BJ (cell line): ENCODE results near the gene TUSC2. TPM values are rescaled to one million over a fixed set of nuclear protein-coding genes. Genes with fewer than 3 reads are reported as not detected.

ENCODE experiments used
- CTCF ChIA-PET: fragments of 350-600 bp; formaldehyde crosslinking; extraction: SDS; loops from one replicate; lab custom pipeline; 2021; ENCODE audit warnings: antibody characterized with exemption, inconsistent platforms; lab: Yijun Ruan, JAX
- POLR2A ChIA-PET: fragments of 300-600 bp; sonication (Branson Sonifier 250); formaldehyde crosslinking; extraction: SDS; loops from one replicate; lab custom pipeline; 2021; ENCODE audit warnings: antibody characterized with exemption; lab: Charles Lee
- DNase-seq: peaks from one replicate; pipeline ENCODE4 v3.0.0-alpha.2; 2011; ENCODE audit warnings: low read depth
- H3K27me3 ChIP-seq: 2 replicates; pipeline ENCODE4 v1.6.0; 2011; ENCODE audit warnings: low read length; ENCODE audit not compliant: control insufficient read depth, insufficient read depth
- H3K36me3 ChIP-seq: 2 replicates; pipeline ENCODE4 v1.5.1; 2011; ENCODE audit warnings: low read length; ENCODE audit not compliant: control insufficient read depth, insufficient read depth
- H3K4me3 ChIP-seq: 2 replicates; pipeline ENCODE4 v1.5.1; 2011; ENCODE audit warnings: low read depth, mild to moderate bottlenecking, control low read depth, low read length
- polyA plus RNA-seq: library from polyadenylated mRNA; depleted of rRNA; stranded (reverse); fragments of >200 nt; gene quantifications from 2 replicates; pipeline ENCODE4 v1.2.3, GENCODE V29; 2011
- TF ChIP-seq, protein P1 (sequence below): IDR thresholded peaks from 2 replicates; pipeline ENCODE4 v1.5.1; 2011; ENCODE audit warnings: low read depth, mild to moderate bottlenecking, control low read depth, inconsistent platforms, low read length, moderate library complexity; ENCODE audit not compliant: insufficient read depth

Gene TUSC2
- polyA plus RNA-seq, 1 experiment: 38.9 TPM

DNA sequence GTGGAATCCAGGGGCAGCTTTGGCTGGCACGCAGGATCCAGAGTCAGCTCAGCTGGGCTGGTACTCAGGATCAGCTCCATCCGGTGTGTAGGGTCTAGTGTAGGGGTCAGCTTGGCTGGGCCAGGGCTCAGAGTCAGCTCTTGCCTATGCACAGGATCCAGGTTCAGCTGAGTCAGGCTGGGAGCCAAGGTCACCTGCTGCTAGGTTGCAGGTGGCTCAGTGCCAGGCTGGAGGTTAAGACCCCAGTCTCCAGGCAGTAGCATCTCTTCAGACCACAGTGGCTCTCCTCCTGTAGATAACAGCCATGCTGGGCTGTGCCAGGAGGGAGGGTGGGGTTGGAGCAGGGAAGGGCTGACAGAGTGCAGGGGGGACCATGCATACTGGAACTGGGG, 30.6 kb downstream of the TUSC2 start:
- H3K4me3 ChIP-seq: no peak overlapping the region
- ChIA-PET CTCF (interaction anchor here (2.4 kb wide), 1 partner anchor 26 kb away, joined by 20 read pairs; the partner anchor contains the start of gene HYAL2), POLR2A (no interaction called here)
- H3K27me3 ChIP-seq: no peaks in the 10 kb centered on the region
- TF ChIP-seq, protein P1, sequence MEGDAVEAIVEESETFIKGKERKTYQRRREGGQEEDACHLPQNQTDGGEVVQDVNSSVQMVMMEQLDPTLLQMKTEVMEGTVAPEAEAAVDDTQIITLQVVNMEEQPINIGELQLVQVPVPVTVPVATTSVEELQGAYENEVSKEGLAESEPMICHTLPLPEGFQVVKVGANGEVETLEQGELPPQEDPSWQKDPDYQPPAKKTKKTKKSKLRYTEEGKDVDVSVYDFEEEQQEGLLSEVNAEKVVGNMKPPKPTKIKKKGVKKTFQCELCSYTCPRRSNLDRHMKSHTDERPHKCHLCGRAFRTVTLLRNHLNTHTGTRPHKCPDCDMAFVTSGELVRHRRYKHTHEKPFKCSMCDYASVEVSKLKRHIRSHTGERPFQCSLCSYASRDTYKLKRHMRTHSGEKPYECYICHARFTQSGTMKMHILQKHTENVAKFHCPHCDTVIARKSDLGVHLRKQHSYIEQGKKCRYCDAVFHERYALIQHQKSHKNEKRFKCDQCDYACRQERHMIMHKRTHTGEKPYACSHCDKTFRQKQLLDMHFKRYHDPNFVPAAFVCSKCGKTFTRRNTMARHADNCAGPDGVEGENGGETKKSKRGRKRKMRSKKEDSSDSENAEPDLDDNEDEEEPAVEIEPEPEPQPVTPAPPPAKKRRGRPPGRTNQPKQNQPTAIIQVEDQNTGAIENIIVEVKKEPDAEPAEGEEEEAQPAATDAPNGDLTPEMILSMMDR: no peak
- H3K36me3 ChIP-seq: no peaks in the 10 kb centered on the region; the same call in 1 of the 2 replicates
- DNase-seq: no peak

DNA sequence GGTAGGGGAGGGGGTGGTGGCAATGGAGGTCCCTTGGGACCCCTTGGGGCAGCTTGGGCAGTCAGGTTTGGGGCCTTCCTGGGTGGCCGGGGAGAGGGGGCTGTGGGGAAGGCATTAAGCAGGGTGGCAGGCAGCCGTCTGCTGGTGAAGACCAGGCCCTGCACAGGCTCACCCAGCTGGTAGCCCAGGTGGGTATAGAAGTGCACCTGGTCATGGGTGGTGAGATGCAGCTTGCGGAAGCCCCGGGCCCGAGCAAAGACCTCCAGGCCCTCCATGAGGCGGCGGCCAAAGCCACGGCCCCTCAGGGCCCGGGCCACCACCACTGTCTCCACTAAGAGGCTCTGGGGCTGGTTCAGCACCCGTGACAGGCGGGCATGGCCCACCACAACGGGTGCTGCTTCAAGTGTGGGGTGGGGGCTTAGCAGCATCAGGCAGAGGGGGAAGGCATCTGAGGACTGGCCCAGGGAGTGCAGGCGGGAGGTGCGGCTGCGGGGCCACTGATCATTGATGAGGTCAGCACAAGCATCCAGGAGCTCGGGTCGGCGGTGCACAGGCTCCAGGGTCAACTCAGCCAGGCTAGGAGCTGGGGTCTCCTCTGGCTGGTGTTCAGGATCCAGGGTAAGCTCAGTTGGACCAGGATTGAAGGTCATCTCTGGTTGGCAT, 31.2 kb downstream of the TUSC2 start:
- no peaks in the 10 kb centered on the region; the same call in 1 of the 2 replicates for H3K36me3 ChIP-seq
- H3K4me3 ChIP-seq: no peak overlapping the region
- ChIA-PET CTCF (interaction anchor here (0.6 kb wide), 1 partner anchor 8 kb away, joined by 5 read pairs; no protein-coding TSS in a partner anchor), POLR2A (no interaction called here)
- TF ChIP-seq, protein P1: no peak
- H3K27me3 ChIP-seq: no peaks in the 10 kb centered on the region
- no peak for DNase-seq

DNA sequence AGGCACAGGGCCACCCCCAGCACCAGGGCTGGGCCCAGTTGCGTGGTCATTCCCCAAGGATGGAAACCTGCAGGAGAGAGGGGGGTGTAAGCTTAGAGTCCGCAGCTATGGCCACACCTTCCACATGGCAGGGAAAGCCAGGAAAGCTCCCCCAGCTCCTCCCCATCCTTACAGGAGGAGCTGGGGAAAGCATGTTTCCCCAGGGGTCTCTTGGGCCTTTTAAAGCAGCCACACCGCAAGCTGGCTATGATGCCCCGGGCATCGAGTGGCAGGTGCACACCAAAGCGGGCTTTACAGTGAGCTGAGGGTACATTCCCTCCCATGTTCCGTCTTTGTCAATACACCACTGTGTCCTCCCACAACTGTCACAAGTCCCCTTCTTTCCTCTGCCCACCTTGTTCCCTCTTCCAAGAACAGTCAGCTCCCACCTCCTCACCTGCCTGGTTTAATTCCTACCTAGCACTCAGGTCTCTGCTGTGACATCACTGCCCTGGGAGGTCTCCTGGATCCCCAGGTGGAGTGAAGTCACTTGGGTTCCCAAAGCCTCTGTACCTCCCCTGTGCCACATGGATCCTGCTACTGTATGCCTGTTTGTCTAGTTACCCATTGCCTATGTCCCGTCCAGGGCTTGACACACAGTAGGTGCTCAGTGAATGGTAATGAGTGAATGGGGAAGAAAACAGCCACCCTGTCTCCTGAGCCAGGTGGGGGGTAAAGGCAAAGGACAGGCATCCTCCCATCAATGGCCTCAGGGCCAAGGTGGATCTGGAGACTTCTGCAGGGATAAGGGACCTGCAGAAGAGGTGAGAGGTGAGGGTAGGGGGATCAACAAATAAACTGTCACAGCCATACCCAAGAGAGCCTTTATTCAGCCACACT, 32.2 kb downstream of the TUSC2 start:
- ChIA-PET CTCF (interaction anchor here (0.8 kb wide), 1 partner anchor 36 kb away, joined by 3 read pairs; no protein-coding TSS in a partner anchor), POLR2A (no interaction called here)
- TF ChIP-seq, protein P1: no peak

DNA sequence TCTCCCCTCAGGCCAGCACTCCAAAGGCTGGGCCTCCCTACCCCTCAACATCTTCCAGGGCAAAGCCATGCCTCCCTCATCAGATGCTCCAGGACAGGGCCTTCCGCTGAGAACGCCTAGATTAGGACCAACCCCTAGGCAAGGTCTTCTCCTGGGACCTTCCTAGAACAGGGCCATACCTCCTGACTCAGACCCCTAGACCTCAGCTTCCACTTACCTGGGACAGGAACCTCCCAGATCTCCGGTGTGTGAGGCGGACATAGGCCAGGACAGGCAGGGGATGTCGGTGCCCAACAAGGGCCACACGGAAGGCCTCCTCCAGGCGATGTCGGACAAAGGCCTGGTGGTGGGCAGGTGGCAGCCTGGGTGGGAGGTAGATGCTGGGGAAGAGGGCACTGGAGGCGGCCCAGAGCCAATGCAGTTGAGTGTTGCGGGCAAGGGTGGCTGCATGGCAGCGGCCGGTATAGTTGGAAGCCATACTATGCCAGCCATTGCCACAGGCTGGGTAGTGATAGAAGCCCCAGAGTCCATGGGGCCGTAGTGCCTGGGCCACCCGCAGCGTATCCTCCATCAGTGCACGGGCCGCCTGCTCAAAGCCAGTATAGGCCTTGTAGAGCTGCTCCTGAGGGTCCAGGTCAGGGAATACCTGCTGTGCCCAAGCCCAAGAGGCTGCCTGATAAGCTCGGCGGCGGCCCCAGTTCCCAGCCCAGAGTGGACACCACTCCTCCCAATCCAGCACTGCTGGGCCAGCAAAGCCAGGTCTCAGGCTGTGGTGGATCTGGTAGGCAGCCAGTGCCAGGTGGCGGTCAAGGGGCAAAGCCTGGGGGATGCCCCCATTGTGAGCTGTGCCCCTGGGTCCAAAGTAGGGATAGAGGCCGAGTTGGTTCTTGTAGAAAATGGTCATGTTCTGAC, 33.3 kb downstream of the TUSC2 start:
- peaks cover 8% of the 10 kb centered on the region for H3K36me3 ChIP-seq
- TF ChIP-seq, protein P1: no peak
- H3K4me3 ChIP-seq: no peak overlapping the region
- POLR2A ChIA-PET: no interaction called here
- no peaks in the 10 kb centered on the region for H3K27me3 ChIP-seq
- CTCF ChIA-PET: interaction anchor here (0.8 to 1.6 kb wide), 3 partner anchors 35 to 69 kb away, joined by 3 to 4 read pairs (median 3); no protein-coding TSS in a partner anchor
- no peak for DNase-seq

More for the DNA sequence above, 32.2 kb downstream of the TUSC2 start:
- DNase-seq: no peak
- H3K4me3 ChIP-seq: no peak overlapping the region
- H3K36me3 ChIP-seq: no peaks in the 10 kb centered on the region; the same call in 1 of the 2 replicates
- H3K27me3 ChIP-seq: no peaks in the 10 kb centered on the region
